Measurements from ENCODE around the gene POU6F1. TPM values are rescaled to one million over a fixed set of nuclear protein-coding genes. Genes with fewer than 3 reads are reported as not detected.
"Not testable (repeated sequence)": the region's sequence is repeated elsewhere in the genome, so short reads cannot be mapped to it uniquely, and the experiment has no call there.

Gene POU6F1
- total RNA-seq, 1 experiment from 2014 or later = 6.9 TPM

- POLR2A ChIA-PET (ENCODE audit: unreplicated experiment) = no interaction called here
- intact Hi-C loops (cut with micrococcal nuclease) = no loop called here
These were observed 14.8 kb upstream of the POU6F1 start for GRCh38 chr12:51232642-51233041.

GRCh38 chr12:51229116-51229809 lies 11.4 kb upstream of the POU6F1 start:
- Histone ChIP-seq H3K9me2 (replicated peaks; ENCODE audit: low read length) (no peaks in the 10 kb centered on the region), H3K9me3 (ENCODE audit: low read length) (no peaks in the 10 kb centered on the region), H3K79me2 (ENCODE audit: low read length) (no peaks in the 10 kb centered on the region), H3K4me2 (ENCODE audit: low read length) (no peak overlapping the region), H3K9ac (ENCODE audit: low read length) (no peak overlapping the region), H3K4me1 (ENCODE audit: insufficient read depth, low read length) (no peaks in the 10 kb centered on the region), H2AFZ (ENCODE audit: low read length) (no peak overlapping the region), H3K27ac (ENCODE audit: low read length) (no peak overlapping the region), H3F3A (ENCODE audit: low read length, unreplicated experiment) (no peaks in the 10 kb centered on the region), H4K20me1 (ENCODE audit: low read length) (no peaks in the 10 kb centered on the region), H3K36me3 (ENCODE audit: low read depth, low read length) (no peaks in the 10 kb centered on the region), H3K27me3 (ENCODE audit: low read length) (no peaks in the 10 kb centered on the region), H3K4me3 (ENCODE audit: low read length) (no peak overlapping the region)
- ChIA-PET POLR2A (ENCODE audit: unreplicated experiment) (no interaction called here), CTCF (no interaction called here)
- ATAC-seq = no peak
- TF ChIP-seq EZH2phosphoT487 (IDR thresholded peaks at IDR 0.05; ENCODE audit: borderline replicate concordance, low read length) (no peak), EZH2 (IDR thresholded peaks at IDR 0.05; ENCODE audit: low read length, unreplicated experiment) (no peak)
- TF ChIP-seq, protein P1, sequence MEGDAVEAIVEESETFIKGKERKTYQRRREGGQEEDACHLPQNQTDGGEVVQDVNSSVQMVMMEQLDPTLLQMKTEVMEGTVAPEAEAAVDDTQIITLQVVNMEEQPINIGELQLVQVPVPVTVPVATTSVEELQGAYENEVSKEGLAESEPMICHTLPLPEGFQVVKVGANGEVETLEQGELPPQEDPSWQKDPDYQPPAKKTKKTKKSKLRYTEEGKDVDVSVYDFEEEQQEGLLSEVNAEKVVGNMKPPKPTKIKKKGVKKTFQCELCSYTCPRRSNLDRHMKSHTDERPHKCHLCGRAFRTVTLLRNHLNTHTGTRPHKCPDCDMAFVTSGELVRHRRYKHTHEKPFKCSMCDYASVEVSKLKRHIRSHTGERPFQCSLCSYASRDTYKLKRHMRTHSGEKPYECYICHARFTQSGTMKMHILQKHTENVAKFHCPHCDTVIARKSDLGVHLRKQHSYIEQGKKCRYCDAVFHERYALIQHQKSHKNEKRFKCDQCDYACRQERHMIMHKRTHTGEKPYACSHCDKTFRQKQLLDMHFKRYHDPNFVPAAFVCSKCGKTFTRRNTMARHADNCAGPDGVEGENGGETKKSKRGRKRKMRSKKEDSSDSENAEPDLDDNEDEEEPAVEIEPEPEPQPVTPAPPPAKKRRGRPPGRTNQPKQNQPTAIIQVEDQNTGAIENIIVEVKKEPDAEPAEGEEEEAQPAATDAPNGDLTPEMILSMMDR (conservative IDR thresholded peaks at IDR 0.05; ENCODE audit: low read depth, low read length) = no peak
- BruUV-seq (replicated peaks) = no TSS peak
- DNase-seq = no peak
- intact Hi-C loops (cut with micrococcal nuclease) = no loop called here

More at GRCh38 chr12:51232642-51233041, 14.8 kb upstream of the POU6F1 start:
- no TSS peak for BruUV-seq (replicated peaks)
- H3K27me3 ChIP-seq (ENCODE audit: low read length) = no peaks in the 10 kb centered on the region
- no peaks in the 10 kb centered on the region for H3K36me3 ChIP-seq (ENCODE audit: low read depth, low read length)
- CTCF ChIA-PET = no interaction called here
- no peaks in the 10 kb centered on the region for H3K4me1 ChIP-seq (ENCODE audit: insufficient read depth, low read length)
- H3K79me2 ChIP-seq (ENCODE audit: low read length) = no peaks in the 10 kb centered on the region
- no peak overlapping the region for H3K4me2 ChIP-seq (ENCODE audit: low read length)
- no peak overlapping the region for H3K9ac ChIP-seq (ENCODE audit: low read length)
- no peak overlapping the region for H3K4me3 ChIP-seq (ENCODE audit: low read length)
- H2AFZ ChIP-seq (ENCODE audit: low read length) = no peak overlapping the region
- no peak for ATAC-seq
- H3K27ac ChIP-seq (ENCODE audit: low read length) = no peak overlapping the region
- DNase-seq = no peak
- TF ChIP-seq, protein P1 (conservative IDR thresholded peaks at IDR 0.05; ENCODE audit: low read depth, low read length) = no peak
- TF ChIP-seq EZH2 (IDR thresholded peaks at IDR 0.05; ENCODE audit: low read length, unreplicated experiment) (no peak), EZH2phosphoT487 (IDR thresholded peaks at IDR 0.05; ENCODE audit: borderline replicate concordance, low read length) (no peak)
- no peaks in the 10 kb centered on the region for H4K20me1 ChIP-seq (ENCODE audit: low read length)
- H3K9me3 ChIP-seq (ENCODE audit: low read length) = no peaks in the 10 kb centered on the region
- H3F3A ChIP-seq (ENCODE audit: low read length, unreplicated experiment) = no peaks in the 10 kb centered on the region
- no peaks in the 10 kb centered on the region for H3K9me2 ChIP-seq (replicated peaks; ENCODE audit: low read length)

DNA sequence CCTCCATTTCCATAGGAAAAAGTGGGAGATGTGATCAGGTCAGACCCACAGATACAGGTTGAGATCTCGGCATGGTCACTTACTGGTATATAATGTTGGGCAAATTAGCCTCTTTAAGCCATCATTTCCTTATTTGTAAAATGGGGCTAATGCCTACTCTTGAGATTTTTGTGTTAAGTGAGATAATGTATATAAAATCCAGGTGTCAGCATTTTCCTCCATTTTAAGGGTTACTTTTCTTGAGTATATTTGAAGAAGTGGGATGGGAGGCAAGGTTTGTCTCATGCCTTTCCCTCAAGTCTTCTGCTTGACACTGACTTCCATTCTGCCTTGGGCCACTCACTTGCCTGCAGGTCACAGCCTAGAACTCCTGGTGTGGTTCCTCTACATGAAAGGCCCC lies 10.1 kb upstream of the POU6F1 start:
- Histone ChIP-seq H3K9me2 (replicated peaks; ENCODE audit: low read length) (no peaks in the 10 kb centered on the region), H3K9me3 (ENCODE audit: low read length) (no peaks in the 10 kb centered on the region), H3K4me1 (ENCODE audit: insufficient read depth, low read length) (no peaks in the 10 kb centered on the region), H3K9ac (ENCODE audit: low read length) (no peak overlapping the region), H3K36me3 (ENCODE audit: low read depth, low read length) (no peaks in the 10 kb centered on the region), H3F3A (ENCODE audit: low read length, unreplicated experiment) (no peaks in the 10 kb centered on the region), H2AFZ (ENCODE audit: low read length) (no peak overlapping the region), H3K4me3 (ENCODE audit: low read length) (no peak overlapping the region), H3K4me2 (ENCODE audit: low read length) (no peak overlapping the region), H3K27me3 (ENCODE audit: low read length) (no peaks in the 10 kb centered on the region), H3K79me2 (ENCODE audit: low read length) (no peaks in the 10 kb centered on the region), H4K20me1 (ENCODE audit: low read length) (no peaks in the 10 kb centered on the region), H3K27ac (ENCODE audit: low read length) (no peak overlapping the region)
- intact Hi-C loops (cut with micrococcal nuclease) = no loop called here
- BruUV-seq (replicated peaks) = no TSS peak
- ATAC-seq = no peak
- ChIA-PET POLR2A (ENCODE audit: unreplicated experiment) (no interaction called here), CTCF (no interaction called here)
- DNase-seq = no peak
- TF ChIP-seq EZH2 (IDR thresholded peaks at IDR 0.05; ENCODE audit: low read length, unreplicated experiment) = no peak
- TF ChIP-seq, protein P1 (conservative IDR thresholded peaks at IDR 0.05; ENCODE audit: low read depth, low read length) = no peak
- TF ChIP-seq EZH2phosphoT487 (IDR thresholded peaks at IDR 0.05; ENCODE audit: borderline replicate concordance, low read length) = no peak

DNA sequence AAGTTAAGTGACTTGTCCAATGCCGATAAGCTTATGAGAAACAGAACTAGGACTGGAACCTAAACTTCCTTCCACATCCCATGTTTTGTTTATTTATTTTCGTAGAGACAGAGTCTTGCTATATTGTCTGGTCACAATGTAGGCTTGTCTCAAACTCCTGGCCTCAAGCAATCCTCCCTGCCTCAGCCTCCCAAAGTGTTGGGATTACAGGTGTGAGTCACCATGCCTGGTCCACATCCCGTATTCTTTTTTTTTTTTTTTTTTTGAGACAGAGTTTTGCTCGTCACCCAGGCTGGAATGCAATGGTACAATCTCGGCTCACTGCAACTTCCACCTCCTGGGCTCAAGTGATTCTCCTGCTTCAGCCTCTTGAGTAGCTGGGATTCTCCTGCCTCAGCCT lies 9.2 kb upstream of the POU6F1 start:
- H3K36me3 ChIP-seq (ENCODE audit: low read depth, low read length); H3K79me2 ChIP-seq (ENCODE audit: low read length); BruUV-seq (replicated peaks); H3K4me3 ChIP-seq (ENCODE audit: low read length); H3K27me3 ChIP-seq (ENCODE audit: low read length); H4K20me1 ChIP-seq (ENCODE audit: low read length); H3K9me2 ChIP-seq (replicated peaks; ENCODE audit: low read length); ATAC-seq; POLR2A ChIA-PET (ENCODE audit: unreplicated experiment); intact Hi-C loops (cut with micrococcal nuclease); H3K9me3 ChIP-seq (ENCODE audit: low read length); H3K9ac ChIP-seq (ENCODE audit: low read length); DNase-seq; H3K4me2 ChIP-seq (ENCODE audit: low read length); H2AFZ ChIP-seq (ENCODE audit: low read length); H3F3A ChIP-seq (ENCODE audit: low read length, unreplicated experiment); H3K27ac ChIP-seq (ENCODE audit: low read length); H3K4me1 ChIP-seq (ENCODE audit: insufficient read depth, low read length): not testable (repeated sequence)
- CTCF ChIA-PET = interaction anchor here (0.8 kb wide), 1 partner anchor 9 kb away, joined by 7 read pairs; no protein-coding TSS in a partner anchor

Measured in PC-3 (cell line).